ENCODE results near the gene SNX15.
A peak's percentile ranks its signal among the peaks of the same experiment; 100 is the strongest.
"Not testable (repeated sequence)": the region's sequence is repeated elsewhere in the genome, so short reads cannot be mapped to it uniquely, and the experiment has no call there.

The SNX15 gene, protein sequence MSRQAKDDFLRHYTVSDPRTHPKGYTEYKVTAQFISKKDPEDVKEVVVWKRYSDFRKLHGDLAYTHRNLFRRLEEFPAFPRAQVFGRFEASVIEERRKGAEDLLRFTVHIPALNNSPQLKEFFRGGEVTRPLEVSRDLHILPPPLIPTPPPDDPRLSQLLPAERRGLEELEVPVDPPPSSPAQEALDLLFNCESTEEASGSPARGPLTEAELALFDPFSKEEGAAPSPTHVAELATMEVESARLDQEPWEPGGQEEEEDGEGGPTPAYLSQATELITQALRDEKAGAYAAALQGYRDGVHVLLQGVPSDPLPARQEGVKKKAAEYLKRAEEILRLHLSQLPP

DNA sequence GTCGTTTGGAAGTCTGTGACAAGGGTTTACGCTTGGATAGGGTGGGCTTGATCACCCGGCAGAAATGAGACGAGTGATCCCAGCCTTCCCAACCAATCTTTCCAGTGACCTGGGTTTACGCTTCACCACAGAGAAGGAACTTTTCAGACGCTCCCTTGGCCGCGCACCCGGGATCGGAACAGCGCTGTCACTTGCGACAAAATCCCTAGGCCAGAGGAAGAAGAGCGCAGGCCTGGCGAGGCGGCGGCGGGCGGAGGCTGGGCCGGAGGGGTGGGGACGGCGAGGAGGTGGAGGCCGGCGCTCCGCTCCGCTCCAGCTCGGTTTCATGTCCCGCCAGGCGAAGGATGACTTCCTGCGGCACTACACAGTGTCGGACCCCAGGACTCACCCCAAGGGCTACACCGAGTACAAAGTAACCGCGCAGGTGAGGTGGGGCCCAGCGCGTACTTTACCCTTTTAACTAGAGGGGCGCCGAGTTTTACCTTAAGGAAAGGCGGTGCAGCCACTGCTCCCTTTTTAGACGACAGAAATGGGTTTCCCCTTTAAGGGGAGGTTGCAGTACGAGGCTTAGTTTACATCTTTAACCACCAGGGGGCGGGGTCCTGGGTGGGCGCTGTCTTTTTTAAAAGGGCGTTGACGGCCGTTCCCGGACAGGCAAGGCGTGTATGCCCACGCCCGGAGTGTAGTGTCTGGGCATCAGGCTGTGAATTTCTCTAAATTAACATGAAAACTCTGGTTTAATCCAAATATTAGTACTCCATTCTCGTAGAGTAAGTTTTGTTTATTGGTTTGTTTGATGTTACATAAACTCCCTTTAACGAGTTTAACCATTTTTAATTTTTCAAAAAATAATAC lies at the start of gene SNX15:
Gene SNX15 (plus strand): TSS at position 227 of the 855 bp plus-strand sequence. CDS start 99 bp downstream, at position 326.
- H3K9me3 Mint-ChIP-seq = no peaks in the 10 kb centered on the region
- H3K4me3 Mint-ChIP-seq = peak within 1 kb of the TSS; percentile 87
- peaks cover 3% of the 10 kb centered on the region for H3K36me3 Mint-ChIP-seq (ENCODE audit: low read depth)
- H3K27ac Mint-ChIP-seq = peak within 1 kb of the TSS; percentile 87
- no peaks in the 10 kb centered on the region for H3K27me3 Mint-ChIP-seq (ENCODE audit: low read depth)
- peaks cover 16% of the 10 kb centered on the region for H3K4me1 Mint-ChIP-seq (ENCODE audit: low read depth)

DNA sequence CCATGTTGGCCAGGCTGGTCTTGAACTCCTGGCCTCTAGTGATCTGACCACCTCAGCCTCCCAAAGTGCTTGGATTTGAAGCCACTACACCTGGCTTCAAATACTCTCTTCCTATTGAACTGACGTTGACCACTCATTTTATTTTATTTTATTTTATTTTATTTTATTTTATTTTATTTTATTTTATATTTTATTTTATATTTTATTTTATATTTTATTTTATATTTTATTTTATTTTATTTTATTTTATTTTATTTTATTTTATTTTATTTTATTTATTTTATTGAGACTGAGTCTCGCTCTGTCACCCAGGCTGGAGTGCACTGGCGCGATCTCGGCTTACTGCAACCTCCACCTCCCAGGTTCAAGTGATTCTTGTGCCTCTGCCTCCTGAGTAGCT lies 43.9 kb upstream of the SNX15 start:
- H3K27ac Mint-ChIP-seq = not testable (repeated sequence)

DNA sequence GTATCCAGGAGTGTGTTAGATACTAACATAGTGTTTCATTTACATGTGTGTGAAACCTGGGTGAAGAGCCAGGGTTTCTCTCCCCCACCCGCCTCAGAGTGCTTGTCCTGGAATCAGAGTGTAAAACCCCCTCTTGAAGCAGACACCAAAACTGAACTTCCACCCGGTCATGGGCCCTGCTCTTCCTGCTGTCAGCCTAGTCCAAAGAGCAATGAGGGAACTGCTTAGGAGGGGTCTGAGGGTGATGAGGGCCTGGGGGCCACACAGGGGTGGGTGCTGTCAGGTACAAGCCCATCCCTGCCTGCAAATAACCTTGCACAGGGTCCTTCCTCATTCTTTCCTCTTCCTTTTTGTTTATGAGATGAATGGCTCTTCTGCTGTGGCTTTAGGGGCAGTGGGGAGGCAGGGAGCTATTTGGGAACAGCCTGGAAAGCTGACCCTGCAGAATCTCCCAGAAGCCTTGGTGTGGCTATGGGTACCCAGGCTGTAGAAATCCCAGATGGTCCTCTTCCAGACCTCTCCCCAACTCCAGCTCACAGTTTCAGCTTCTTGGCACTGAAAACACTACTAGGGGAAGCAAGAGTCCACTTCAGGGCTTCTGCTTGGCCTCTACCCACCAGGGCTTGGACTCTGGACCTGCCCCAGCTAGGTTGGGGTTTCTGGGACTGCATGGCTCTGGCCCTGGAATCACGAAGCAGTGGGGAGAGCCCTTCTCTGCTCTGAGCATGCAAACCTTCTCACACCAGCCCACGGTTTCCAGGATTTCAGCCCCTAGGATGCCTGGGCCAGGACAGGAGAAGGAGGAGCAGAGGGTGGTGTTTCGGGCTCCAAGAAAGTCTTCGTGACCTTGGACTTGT lies 39.0 kb upstream of the SNX15 start:
- peaks cover 5% of the 10 kb centered on the region for H3K4me1 Mint-ChIP-seq (ENCODE audit: low read depth)

More for the DNA sequence above, 43.9 kb upstream of the SNX15 start:
- H3K36me3 Mint-ChIP-seq (ENCODE audit: low read depth); H3K4me1 Mint-ChIP-seq (ENCODE audit: low read depth); H3K4me3 Mint-ChIP-seq; H3K9me3 Mint-ChIP-seq: not testable (repeated sequence)
- H3K27me3 Mint-ChIP-seq (ENCODE audit: low read depth) = peaks cover 10% of the 10 kb centered on the region

DNA sequence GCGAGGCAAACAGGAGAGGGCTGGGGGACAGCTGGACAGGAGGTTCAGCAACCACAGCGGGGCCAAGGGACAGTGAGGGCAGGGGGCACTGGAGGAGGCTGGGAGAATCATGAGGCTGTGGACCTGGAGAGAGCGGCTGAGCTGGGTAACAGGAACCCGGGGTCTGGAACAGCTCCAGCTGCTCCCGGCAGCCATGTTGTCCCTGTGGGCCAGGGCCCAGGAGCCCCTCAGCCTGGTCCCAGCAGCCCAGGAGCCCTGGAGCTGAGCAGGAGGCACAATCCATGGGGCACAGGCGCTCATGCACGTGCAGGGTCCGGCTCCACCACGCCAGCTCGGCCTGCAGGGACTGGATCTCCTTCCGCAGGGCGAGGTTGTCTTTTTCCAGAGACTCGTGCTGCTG lies 37.8 kb upstream of the SNX15 start:
- Mint-ChIP-seq H3K4me1 (ENCODE audit: low read depth) (peaks cover 5% of the 10 kb centered on the region), H3K36me3 (ENCODE audit: low read depth) (no peaks in the 10 kb centered on the region), H3K4me3 (no peak overlapping the region), H3K27me3 (ENCODE audit: low read depth) (peaks cover 5% of the 10 kb centered on the region), H3K27ac (no peak overlapping the region), H3K9me3 (no peaks in the 10 kb centered on the region)

More for the DNA sequence above, 39.0 kb upstream of the SNX15 start:
- Mint-ChIP-seq H3K27me3 (ENCODE audit: low read depth) (peaks cover 5% of the 10 kb centered on the region), H3K27ac (no peak overlapping the region), H3K9me3 (no peaks in the 10 kb centered on the region), H3K4me3 (no peak overlapping the region), H3K36me3 (ENCODE audit: low read depth) (no peaks in the 10 kb centered on the region)

DNA sequence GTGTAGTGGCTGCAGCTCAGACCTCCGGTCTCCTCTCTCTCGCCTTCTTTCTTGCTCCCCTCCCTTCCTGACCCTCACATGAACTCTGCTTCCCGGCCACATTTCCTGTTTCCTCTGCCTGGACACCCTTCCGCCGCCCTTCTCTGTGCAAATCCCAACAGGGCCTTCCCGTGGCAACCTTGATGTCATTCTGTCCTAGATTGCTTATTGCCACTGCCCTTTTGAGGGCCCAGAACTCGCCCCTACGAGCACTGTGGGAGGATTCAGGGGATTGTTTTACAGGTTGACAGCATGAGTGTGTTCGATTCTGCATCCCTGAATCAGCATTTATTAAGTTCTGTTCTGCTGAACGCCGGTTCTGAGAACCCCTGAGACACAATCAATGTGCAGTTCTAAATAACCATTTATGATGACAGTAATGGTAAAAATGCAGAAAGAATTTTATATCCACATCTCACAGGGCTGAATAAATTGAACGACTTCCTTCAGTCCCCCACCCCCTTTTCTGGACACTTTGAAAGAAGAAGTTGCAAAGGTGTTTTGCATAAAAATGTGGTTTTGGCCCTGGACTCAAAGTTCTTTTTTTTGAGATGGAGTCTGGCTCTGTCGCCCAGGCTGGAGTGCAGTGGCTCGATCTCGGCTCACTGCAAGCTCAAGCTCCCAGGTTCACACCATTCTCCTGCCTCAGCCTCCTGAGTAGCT lies 36.9 kb upstream of the SNX15 start:
- H3K4me3 Mint-ChIP-seq = no peak overlapping the region
- no peak overlapping the region for H3K27ac Mint-ChIP-seq
- H3K36me3 Mint-ChIP-seq (ENCODE audit: low read depth) = no peaks in the 10 kb centered on the region
- no peaks in the 10 kb centered on the region for H3K27me3 Mint-ChIP-seq (ENCODE audit: low read depth)
- no peaks in the 10 kb centered on the region for H3K9me3 Mint-ChIP-seq
- H3K4me1 Mint-ChIP-seq (ENCODE audit: low read depth) = peaks cover 5% of the 10 kb centered on the region

DNA sequence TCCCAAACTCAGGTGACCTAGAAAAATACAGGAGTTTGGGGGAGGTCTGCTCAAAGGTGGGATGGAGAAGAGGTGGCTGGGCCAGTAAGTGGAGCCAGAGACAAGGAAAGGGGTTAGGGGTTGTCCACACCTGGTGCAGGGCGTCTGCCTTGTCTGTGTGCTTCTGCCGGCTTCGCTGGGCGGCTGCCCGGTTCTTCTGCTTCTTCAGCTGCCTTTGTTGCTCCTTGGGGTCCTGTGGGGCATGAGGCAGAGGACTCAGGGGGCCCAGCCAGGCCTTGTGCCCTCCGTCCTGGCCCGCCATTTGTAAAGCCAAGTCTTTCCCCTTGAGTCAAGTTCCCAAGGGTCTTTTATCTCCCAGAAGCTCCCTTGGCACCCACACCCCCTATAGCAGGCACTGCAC lies 32.9 kb upstream of the SNX15 start:
- H3K4me3 Mint-ChIP-seq = no peak overlapping the region
- H3K27me3 Mint-ChIP-seq (ENCODE audit: low read depth) = no peaks in the 10 kb centered on the region
- H3K36me3 Mint-ChIP-seq (ENCODE audit: low read depth) = peaks cover 1% of the 10 kb centered on the region
- H3K9me3 Mint-ChIP-seq = no peaks in the 10 kb centered on the region
- no peak overlapping the region for H3K27ac Mint-ChIP-seq
- peaks cover 26% of the 10 kb centered on the region for H3K4me1 Mint-ChIP-seq (ENCODE audit: low read depth)

DNA sequence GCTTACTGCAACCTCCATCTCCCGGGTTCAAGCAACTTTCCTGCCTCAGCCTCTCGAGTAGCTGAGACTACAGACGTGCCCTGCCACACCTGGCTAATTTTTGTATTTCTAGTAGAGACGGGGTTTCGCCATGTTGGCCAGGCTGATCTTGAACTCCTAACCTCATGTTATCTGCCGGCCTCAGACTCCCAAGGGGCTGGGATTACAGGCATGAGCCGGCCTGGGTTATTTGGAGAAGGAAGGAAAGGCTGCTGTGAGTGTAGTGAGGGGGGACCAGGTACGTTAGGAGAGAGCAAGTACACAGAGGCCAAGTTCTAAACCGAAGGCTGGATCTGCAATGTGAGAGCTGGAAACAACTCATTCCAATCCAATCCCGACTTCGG lies 30.9 kb upstream of the SNX15 start:
- Mint-ChIP-seq H3K4me1 (ENCODE audit: low read depth) (peaks cover 23% of the 10 kb centered on the region), H3K27ac (peak overlapping the region; percentile 50), H3K27me3 (ENCODE audit: low read depth) (no peaks in the 10 kb centered on the region), H3K36me3 (ENCODE audit: low read depth) (peaks cover 1% of the 10 kb centered on the region), H3K9me3 (no peaks in the 10 kb centered on the region), H3K4me3 (no peak overlapping the region)

DNA sequence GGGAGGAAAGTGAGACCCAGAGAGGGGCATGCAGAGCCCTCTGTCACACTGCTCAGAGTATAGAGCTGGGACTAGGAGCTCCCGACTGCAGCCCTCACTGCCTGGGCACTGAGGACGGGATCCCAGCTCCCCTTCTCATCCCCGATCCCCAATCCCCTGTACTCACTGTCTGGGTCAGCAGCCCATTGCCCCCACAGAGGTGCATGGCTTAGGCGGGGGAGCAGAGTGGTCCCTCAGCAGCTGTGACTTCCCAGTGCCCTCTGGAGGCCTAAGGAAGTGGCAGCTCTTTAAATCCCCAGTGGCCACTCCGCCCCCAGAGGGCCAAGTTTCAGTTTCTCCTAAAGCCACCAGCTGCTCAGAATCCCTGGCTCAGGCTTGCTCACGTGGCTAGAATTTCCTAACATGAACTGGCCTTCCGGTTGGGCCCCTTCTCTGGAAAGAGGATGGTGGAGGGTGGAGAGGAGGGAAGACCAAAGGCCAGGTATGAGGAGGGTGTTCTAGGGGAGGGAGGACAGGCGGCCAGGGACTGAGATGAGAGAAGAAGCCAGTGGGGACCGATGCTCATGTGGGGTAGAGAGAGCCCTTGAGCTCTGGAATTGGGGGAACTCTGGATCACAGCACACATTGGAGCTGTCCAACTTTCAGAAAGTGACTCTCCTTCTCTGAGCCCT lies 30.4 kb upstream of the SNX15 start, which contains the start of gene BATF2:
Gene BATF2 (minus strand): TSS at position 262 of the 671 bp plus-strand sequence. CDS start 57 bp downstream, at position 205.
- H3K4me3 Mint-ChIP-seq = no peak within 1 kb of the TSS
- H3K27me3 Mint-ChIP-seq (ENCODE audit: low read depth) = no peaks in the 10 kb centered on the region
- H3K4me1 Mint-ChIP-seq (ENCODE audit: low read depth) = peaks cover 23% of the 10 kb centered on the region
- H3K36me3 Mint-ChIP-seq (ENCODE audit: low read depth) = peaks cover 1% of the 10 kb centered on the region
- H3K9me3 Mint-ChIP-seq = no peaks in the 10 kb centered on the region
- peak within 1 kb of the TSS; percentile 50 for H3K27ac Mint-ChIP-seq

DNA sequence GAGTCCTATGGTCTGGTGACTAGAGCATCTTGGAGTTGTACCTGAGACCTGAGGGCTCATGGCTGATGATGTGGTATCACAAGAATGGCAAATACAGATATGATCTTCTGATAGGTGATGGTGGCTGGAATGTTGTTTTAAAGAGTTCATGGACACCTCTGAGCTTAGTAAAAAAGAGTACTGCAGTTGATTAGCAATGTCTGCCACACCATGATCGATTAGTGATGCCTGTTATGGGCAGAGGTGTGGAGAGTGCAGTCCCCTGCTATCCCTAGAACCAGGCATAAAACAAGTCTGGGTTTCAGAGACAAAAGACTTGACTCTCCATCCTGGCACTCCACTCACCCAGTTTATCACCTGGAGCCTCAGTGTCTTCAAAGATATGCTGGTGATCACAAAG lies 29.1 kb upstream of the SNX15 start:
- Mint-ChIP-seq H3K27me3 (ENCODE audit: low read depth) (no peaks in the 10 kb centered on the region), H3K27ac (peak overlapping the region; percentile 75), H3K4me3 (peak overlapping the region; percentile 8), H3K4me1 (ENCODE audit: low read depth) (peaks cover 23% of the 10 kb centered on the region), H3K9me3 (no peaks in the 10 kb centered on the region), H3K36me3 (ENCODE audit: low read depth) (peaks cover 1% of the 10 kb centered on the region)

DNA sequence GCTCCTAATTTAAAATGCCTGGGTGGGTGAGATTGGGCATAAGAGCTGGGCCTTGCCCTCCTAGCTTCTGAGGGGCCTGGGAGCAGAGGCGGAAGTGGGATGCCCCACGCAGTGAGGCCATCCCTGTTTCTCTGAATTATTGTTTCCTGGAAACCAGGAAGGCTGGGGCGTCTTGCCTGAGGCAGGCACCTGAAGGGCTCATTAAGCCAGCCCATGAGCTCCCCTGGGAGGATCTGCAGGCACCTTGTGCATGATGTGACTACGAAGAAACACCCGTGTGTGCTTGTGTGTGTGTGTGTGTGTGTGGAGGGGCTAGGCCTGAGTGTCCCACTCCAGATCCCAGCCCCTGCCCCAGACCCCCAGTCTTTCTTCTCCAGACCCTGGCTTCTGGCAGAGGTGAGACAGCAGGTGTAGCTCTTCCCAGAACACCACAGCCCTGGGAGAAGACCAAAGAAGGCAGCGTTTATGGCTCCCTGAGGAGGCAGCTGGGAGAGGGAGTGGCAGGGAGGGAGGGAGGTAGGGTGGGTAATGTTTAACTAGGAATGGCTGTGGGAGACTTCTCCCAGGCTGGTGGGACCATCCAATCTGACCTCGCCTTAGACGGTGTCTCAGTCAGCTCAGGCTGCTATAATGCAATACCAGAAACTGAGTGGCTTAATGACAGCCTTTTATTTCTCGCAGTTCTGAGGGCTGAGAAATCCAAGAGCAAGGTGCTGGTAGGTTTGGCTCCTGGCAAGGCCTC lies 28.4 kb upstream of the SNX15 start:
- H3K36me3 Mint-ChIP-seq (ENCODE audit: low read depth) = peaks cover 1% of the 10 kb centered on the region
- H3K4me1 Mint-ChIP-seq (ENCODE audit: low read depth) = peaks cover 23% of the 10 kb centered on the region
- H3K9me3 Mint-ChIP-seq = no peaks in the 10 kb centered on the region
- no peaks in the 10 kb centered on the region for H3K27me3 Mint-ChIP-seq (ENCODE audit: low read depth)
- peak overlapping the region; percentile 75 for H3K27ac Mint-ChIP-seq
- peak overlapping the region; percentile 8 for H3K4me3 Mint-ChIP-seq

DNA sequence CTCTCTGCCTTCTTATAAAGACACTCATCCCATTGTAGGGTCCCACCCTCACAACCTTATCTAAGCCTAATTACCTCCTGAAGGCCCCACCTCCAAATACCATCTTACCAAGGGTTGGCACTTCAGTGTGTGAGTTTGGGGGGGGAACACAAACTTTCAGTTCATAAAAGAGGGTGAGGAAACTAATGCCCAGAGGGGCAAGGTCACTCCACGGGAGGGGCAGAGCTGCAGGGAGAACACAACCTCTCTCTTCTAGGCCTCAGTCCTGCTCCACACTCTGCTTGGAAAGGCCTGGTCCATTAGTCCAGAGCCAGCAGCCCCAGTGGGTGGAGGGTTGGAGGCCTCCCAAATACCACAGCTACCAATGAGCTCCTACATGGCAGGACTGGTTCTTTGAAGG lies 27.8 kb upstream of the SNX15 start:
- Mint-ChIP-seq H3K4me1 (ENCODE audit: low read depth) (peaks cover 23% of the 10 kb centered on the region), H3K27me3 (ENCODE audit: low read depth) (no peaks in the 10 kb centered on the region)

DNA sequence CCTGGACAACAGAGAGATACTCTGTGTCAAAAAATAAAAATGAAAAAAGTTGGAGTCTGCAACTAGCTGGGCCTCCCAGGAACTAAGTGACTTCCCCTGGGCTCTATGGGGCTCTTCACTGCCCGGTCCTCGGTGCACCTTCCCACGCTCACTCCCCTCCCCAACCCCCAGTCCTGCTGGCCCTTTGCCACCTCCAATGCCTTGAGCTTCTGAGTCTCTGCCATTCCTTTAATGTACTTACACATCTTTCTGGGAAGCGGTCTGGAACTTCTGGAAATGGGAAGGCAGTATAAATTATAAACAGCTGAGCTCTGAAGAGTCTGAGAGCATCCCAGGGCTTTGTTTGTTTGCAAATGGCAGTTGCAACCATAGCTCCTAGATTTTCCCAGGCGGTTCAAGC lies 24.5 kb upstream of the SNX15 start:
- H3K27ac Mint-ChIP-seq = no peak overlapping the region
- H3K36me3 Mint-ChIP-seq (ENCODE audit: low read depth) = peaks cover 1% of the 10 kb centered on the region
- H3K4me3 Mint-ChIP-seq = no peak overlapping the region
- H3K27me3 Mint-ChIP-seq (ENCODE audit: low read depth) = no peaks in the 10 kb centered on the region
- H3K9me3 Mint-ChIP-seq = no peaks in the 10 kb centered on the region
- peaks cover 13% of the 10 kb centered on the region for H3K4me1 Mint-ChIP-seq (ENCODE audit: low read depth)

More for the DNA sequence above, 27.8 kb upstream of the SNX15 start:
- no peak overlapping the region for H3K27ac Mint-ChIP-seq
- no peaks in the 10 kb centered on the region for H3K9me3 Mint-ChIP-seq
- no peak overlapping the region for H3K4me3 Mint-ChIP-seq
- H3K36me3 Mint-ChIP-seq (ENCODE audit: low read depth) = peaks cover 1% of the 10 kb centered on the region

DNA sequence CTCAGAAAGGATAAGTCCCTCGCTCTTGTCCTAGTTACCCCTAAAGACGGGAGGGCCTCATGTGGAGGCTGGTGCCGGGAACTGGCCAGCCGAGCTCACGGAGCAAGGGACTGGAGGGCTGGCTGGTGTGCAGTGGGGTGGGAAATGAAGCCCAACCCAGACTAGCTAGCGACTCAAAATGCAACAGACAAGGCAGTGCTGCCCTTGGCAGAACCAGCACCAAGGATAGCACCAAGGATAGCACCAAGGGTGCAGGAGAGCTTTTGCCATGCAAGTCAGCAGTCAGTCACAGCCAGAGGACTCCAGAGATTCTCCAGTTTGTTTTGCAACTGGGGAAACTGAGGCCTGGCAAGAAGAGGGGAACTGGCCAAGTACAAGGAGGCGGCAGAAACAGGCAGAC lies 24.0 kb upstream of the SNX15 start:
- Mint-ChIP-seq H3K36me3 (ENCODE audit: low read depth) (peaks cover under 1% of the 10 kb centered on the region), H3K4me1 (ENCODE audit: low read depth) (peaks cover 9% of the 10 kb centered on the region), H3K27ac (no peak overlapping the region), H3K9me3 (no peaks in the 10 kb centered on the region), H3K4me3 (no peak overlapping the region), H3K27me3 (ENCODE audit: low read depth) (no peaks in the 10 kb centered on the region)
